ENCODE data around the gene PNPLA2.
A peak's percentile ranks its signal among the peaks of the same experiment; 100 is the strongest.

The PNPLA2 gene

DNA sequence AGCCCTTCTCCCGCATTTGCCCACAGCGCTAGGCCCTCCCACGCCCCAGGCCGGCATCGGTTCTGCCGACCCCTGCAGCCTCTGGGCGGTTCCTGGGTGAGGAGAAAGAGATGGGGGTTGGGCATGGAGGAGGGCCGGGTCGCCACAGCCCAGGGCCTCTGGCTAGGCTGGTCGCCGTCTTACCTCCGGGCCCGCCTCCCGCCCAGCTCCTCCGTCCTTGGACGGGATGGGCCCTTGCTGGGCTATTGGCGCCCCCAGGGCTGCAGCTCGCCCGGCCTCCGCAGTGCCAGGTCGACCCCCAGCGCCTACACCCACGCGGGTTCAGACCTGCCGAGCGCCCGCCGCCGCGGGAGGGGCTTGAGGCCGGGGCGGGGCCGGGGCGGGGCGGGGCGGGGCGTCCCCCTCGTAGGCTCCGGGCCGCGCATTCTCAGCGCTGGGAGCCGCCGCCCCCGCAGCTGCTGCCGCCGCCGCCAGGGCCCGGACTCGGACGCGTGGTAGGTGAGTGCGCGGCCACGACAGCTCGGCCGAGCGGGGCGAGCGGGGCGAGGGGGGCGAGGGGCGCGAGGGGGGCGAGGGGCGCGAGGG, 13.9 kb downstream of the PNPLA2 start, which contains the start of gene CD151:
Gene CD151, plus strand, starts transcription at position 424 of the 585 bp plus-strand sequence. CDS start 3,118 bp downstream, outside the sequence.
- ATAC-seq, result peak; percentile 30

DNA sequence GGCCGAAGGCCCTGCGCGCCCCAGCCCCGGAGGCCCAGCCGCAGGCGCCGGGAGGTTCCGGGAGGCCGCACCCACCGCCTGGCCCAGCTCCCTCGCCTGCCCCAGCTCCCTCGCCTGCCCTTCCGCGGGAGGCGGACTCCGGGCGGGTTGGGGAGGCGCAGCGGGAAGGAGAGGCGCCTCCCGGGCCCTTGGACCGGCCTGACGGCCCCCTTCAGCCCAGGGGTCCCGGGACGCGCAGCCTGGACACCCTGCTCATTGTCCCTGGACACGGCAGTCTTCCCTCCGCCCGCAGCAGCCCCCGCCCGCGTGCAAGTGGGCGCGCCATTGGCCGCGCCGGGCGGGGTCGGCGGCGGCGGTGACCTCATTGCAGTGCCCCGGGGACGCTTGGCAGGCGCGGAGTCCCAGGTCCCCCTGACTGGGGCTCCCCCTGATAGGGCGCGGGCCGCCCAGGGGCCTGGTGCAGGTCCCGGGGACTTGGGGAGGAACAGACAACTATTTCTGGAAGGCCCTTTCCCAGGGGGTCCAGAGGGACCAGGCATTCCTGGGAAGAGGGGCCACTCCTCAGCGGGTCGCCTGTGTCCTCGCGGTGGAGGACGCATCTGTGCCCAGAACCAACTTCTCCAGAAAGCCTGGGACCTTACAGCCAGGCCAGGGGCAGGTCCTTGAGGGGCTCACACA, 14.5 kb downstream of the PNPLA2 start:
- no peak for TF ChIP-seq TSHZ2 (CRISPR knock-in tag; IDR thresholded peaks at IDR 0.05)
- no peak for TF ChIP-seq GLIS3 (CRISPR knock-in tag; IDR thresholded peaks at IDR 0.05)
- TF ChIP-seq ZC3H10 (CRISPR knock-in tag; IDR thresholded peaks at IDR 0.05), result no peak
- no peak for TF ChIP-seq SNAI2 (CRISPR knock-in tag; IDR thresholded peaks at IDR 0.05)
- no peak for TF ChIP-seq ARNTL (CRISPR knock-in tag; IDR thresholded peaks at IDR 0.05; ENCODE audit: borderline replicate concordance, low read depth)
- no peak for TF ChIP-seq TOX (CRISPR knock-in tag; IDR thresholded peaks at IDR 0.05; ENCODE audit: borderline replicate concordance)
- TF ChIP-seq ZNF565 (CRISPR knock-in tag; conservative IDR thresholded peaks at IDR 0.05; ENCODE audit: low read depth), result no peak
- peak; percentile 2 for ATAC-seq

More for the DNA sequence above, 13.9 kb downstream of the PNPLA2 start, which contains the start of gene CD151:
- no peak for TF ChIP-seq CSDC2 (CRISPR knock-in tag; IDR thresholded peaks at IDR 0.05)
- TF ChIP-seq, protein P1, sequence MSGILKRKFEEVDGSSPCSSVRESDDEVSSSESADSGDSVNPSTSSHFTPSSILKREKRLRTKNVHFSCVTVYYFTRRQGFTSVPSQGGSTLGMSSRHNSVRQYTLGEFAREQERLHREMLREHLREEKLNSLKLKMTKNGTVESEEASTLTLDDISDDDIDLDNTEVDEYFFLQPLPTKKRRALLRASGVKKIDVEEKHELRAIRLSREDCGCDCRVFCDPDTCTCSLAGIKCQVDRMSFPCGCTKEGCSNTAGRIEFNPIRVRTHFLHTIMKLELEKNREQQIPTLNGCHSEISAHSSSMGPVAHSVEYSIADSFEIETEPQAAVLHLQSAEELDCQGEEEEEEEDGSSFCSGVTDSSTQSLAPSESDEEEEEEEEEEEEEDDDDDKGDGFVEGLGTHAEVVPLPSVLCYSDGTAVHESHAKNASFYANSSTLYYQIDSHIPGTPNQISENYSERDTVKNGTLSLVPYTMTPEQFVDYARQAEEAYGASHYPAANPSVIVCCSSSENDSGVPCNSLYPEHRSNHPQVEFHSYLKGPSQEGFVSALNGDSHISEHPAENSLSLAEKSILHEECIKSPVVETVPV (CRISPR knock-in tag; IDR thresholded peaks at IDR 0.05), result no peak
- TF ChIP-seq OSR1 (CRISPR knock-in tag; IDR thresholded peaks at IDR 0.05), result no peak
- no peak for TF ChIP-seq PPARA (CRISPR knock-in tag; IDR thresholded peaks at IDR 0.05; ENCODE audit: borderline replicate concordance)
- TF ChIP-seq SNAI2 (CRISPR knock-in tag; IDR thresholded peaks at IDR 0.05), result no peak
- TF ChIP-seq ZFP30 (CRISPR knock-in tag; IDR thresholded peaks at IDR 0.05), result no peak
- no peak for TF ChIP-seq PATZ1 (CRISPR knock-in tag; IDR thresholded peaks at IDR 0.05; ENCODE audit: borderline replicate concordance)
- TF ChIP-seq, protein P2, sequence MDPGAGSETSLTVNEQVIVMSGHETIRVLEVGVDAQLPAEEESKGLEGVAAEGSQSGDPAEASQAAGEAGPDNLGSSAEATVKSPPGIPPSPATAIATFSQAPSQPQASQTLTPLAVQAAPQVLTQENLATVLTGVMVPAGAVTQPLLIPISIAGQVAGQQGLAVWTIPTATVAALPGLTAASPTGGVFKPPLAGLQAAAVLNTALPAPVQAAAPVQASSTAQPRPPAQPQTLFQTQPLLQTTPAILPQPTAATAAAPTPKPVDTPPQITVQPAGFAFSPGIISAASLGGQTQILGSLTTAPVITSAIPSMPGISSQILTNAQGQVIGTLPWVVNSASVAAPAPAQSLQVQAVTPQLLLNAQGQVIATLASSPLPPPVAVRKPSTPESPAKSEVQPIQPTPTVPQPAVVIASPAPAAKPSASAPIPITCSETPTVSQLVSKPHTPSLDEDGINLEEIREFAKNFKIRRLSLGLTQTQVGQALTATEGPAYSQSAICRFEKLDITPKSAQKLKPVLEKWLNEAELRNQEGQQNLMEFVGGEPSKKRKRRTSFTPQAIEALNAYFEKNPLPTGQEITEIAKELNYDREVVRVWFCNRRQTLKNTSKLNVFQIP (CRISPR knock-in tag; IDR thresholded peaks at IDR 0.05; ENCODE audit: borderline replicate concordance, low read depth), result no peak

DNA sequence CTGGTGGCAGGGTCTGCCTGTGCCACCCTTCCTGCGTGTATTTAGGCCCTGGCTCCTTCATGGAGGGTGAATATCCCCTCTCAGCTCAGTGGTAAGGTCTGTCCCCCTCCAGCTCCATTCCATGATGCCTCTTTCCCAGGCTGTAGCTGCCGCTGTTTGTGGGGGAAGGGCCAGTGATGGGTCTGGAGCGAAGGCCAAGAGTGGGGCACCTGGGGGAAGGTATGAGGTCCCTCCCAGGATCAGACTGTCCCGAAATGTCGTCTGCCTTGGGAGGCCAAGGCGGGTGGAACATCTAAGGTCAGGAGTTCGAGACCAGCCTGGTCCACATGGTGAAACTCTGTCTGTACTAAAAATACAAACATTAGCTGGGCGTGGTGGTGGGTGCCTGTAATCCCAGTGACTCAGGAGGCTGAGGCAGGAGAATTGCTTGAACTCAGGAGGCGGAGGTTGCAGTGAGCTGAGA, 15.2 kb downstream of the PNPLA2 start:
- ATAC-seq, result no peak

More for the DNA sequence above, 15.2 kb downstream of the PNPLA2 start:
- no peak for TF ChIP-seq CSDC2 (CRISPR knock-in tag; IDR thresholded peaks at IDR 0.05)
- TF ChIP-seq ESRRG (CRISPR knock-in tag; IDR thresholded peaks at IDR 0.05), result no peak
- TF ChIP-seq, protein P2 (CRISPR knock-in tag; IDR thresholded peaks at IDR 0.05; ENCODE audit: borderline replicate concordance, low read depth), result no peak
- no peak for TF ChIP-seq OSR1 (CRISPR knock-in tag; IDR thresholded peaks at IDR 0.05)
- TF ChIP-seq TCF4 (CRISPR knock-in tag; IDR thresholded peaks at IDR 0.05; ENCODE audit: borderline replicate concordance), result no peak
- no peak for TF ChIP-seq PATZ1 (CRISPR knock-in tag; IDR thresholded peaks at IDR 0.05; ENCODE audit: borderline replicate concordance)
- no peak for TF ChIP-seq ZNF565 (CRISPR knock-in tag; conservative IDR thresholded peaks at IDR 0.05; ENCODE audit: low read depth)
- TF ChIP-seq ARNTL (CRISPR knock-in tag; IDR thresholded peaks at IDR 0.05; ENCODE audit: borderline replicate concordance, low read depth), result no peak
- TF ChIP-seq ZNF70 (CRISPR knock-in tag; IDR thresholded peaks at IDR 0.05), result no peak
- no peak for TF ChIP-seq ISL1 (CRISPR knock-in tag; IDR thresholded peaks at IDR 0.05)
- no peak for TF ChIP-seq ZC3H10 (CRISPR knock-in tag; IDR thresholded peaks at IDR 0.05)
- no peak for TF ChIP-seq RARB (CRISPR knock-in tag; IDR thresholded peaks at IDR 0.05)
- no peak for TF ChIP-seq PPARA (CRISPR knock-in tag; IDR thresholded peaks at IDR 0.05; ENCODE audit: borderline replicate concordance)
- TF ChIP-seq, protein P3, sequence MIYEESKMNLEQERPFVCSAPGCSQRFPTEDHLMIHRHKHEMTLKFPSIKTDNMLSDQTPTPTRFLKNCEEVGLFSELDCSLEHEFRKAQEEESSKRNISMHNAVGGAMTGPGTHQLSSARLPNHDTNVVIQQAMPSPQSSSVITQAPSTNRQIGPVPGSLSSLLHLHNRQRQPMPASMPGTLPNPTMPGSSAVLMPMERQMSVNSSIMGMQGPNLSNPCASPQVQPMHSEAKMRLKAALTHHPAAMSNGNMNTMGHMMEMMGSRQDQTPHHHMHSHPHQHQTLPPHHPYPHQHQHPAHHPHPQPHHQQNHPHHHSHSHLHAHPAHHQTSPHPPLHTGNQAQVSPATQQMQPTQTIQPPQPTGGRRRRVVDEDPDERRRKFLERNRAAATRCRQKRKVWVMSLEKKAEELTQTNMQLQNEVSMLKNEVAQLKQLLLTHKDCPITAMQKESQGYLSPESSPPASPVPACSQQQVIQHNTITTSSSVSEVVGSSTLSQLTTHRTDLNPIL (CRISPR knock-in tag; IDR thresholded peaks at IDR 0.05; ENCODE audit: low read depth), result no peak
- no peak for TF ChIP-seq GLIS3 (CRISPR knock-in tag; IDR thresholded peaks at IDR 0.05)
- no peak for TF ChIP-seq ZNF8 (CRISPR knock-in tag; IDR thresholded peaks at IDR 0.05)
